Neural cell (in vitro differentiated cells): ENCODE measurements around the gene SLC39A2.

Source experiments
- CTCF ChIP-seq: fragments of 450-650 bp; IDR thresholded peaks from 2 replicates; pipeline ENCODE4 v1.5.1; 2014; ENCODE audit warnings: antibody characterized with exemption, mild to moderate bottlenecking, moderate library complexity; ENCODE audit not compliant: poor library complexity, severe bottlenecking
- REST ChIP-seq: IDR thresholded peaks from 2 replicates; pipeline ENCODE4 v1.6.1; 2012; ENCODE audit warnings: borderline replicate concordance

- TF ChIP-seq CTCF (no peak), REST (no peak)
These were observed 49.5 kb downstream of the SLC39A2 start for GRCh38 chr14:21048638-21049037.
